ENCODE data around the gene TMEM187. TPM values are rescaled to one million over a fixed set of nuclear protein-coding genes. Genes with fewer than 3 reads are reported as not detected.

TMEM187 gene
- total RNA-seq, 4 donors from 2014 or later, result 2.0 to 10.0 (median 6.1) TPM

DNA sequence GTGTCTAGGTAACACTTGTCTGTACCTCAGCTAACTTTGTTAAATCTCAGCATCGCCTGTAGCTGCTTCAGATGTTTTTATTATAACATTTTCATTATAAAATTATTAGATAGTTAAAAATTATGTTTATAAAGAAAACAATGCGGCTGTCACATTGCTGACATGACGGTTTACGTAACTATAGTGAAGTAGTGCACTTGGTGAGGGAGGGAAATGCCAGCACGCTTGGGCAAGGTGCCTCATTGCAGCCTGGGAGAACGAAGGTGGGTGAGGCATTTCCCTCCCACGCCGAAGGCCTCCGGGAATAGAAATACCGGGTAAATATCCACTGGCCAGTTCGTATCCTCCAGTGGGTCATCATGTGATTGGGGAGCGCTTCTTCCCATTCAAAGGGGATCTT lies 15.9 kb downstream of the TMEM187 start:
- no peak for TF ChIP-seq CTCF (IDR thresholded peaks at IDR 0.05; ENCODE audit: low read depth)

DNA sequence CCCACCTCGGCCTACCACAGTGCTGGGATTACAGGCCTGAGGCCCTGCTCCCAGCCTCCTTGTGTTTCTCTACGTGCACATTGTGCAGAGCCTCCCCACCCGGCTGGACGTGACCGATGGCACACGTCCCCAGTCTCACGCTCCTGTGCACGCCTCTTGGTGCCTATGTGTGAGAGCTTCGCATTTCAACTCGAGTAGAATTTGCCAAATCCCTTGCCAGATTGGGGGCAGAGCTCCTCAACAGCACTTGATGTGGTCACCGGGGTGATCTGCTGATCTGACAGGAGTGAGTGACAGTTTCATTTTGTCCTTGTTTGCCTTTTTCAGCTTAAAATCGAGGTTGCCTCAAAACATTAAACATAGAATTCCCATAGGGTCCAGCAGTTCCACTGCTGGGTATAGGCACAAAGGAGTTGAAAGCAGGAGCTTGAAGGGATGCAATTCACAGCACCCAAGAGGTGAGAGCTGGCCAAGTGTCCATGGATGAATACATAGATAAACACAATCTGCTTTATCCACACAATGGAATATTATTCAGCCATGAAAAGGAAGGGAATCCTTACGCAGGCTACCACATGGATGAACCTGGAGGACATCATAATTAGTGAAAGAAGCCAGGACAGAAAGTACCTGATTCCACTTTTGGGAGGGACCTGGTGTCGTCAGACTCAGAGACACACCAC lies 17.6 kb downstream of the TMEM187 start:
- no peak for TF ChIP-seq CTCF (IDR thresholded peaks at IDR 0.05; ENCODE audit: low read depth)

DNA sequence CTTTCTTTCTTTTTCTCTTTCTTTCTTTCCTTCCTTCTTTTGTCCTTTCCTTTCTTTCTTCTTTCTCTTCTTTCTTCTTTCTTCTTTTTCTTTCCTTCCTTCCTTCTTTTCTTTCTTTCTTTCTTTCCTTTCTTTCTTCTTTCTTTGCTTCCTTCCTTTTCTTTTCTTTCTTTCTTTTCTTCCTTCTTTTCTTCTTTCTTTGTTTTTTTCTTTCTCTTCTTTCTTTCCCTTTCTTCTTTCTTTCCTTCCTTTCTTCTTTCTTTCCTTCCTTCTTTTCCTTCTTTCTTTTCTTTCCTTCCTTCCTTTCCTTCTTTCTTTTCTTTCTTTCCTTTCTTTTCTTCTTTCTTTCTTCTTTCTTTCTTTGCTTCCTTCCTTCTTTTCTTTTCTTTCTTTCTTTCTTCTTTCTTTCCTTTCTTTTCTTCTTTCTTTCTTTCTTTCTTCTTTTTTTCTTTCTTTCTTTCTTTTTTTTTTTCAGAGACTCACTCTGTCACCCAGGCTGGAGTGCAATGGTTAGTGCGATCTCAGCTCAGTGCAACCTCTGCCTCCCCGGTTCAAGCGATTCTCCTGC lies 18.5 kb downstream of the TMEM187 start:
- TF ChIP-seq CTCF (IDR thresholded peaks at IDR 0.05; ENCODE audit: low read depth), result no peak

- TF ChIP-seq CTCF (IDR thresholded peaks at IDR 0.05; ENCODE audit: low read depth), result no peak
These were observed 19.6 kb downstream of the TMEM187 start for GRCh38 chrX:153992180-153992579.

- no peak for TF ChIP-seq CTCF (IDR thresholded peaks at IDR 0.05; ENCODE audit: low read depth)
These were observed 20.5 kb downstream of the TMEM187 start for GRCh38 chrX:153993079-153993478.

- TF ChIP-seq CTCF (IDR thresholded peaks at IDR 0.05; ENCODE audit: low read depth), result no peak
These were observed 21.4 kb downstream of the TMEM187 start for GRCh38 chrX:153993978-153994377.

DNA sequence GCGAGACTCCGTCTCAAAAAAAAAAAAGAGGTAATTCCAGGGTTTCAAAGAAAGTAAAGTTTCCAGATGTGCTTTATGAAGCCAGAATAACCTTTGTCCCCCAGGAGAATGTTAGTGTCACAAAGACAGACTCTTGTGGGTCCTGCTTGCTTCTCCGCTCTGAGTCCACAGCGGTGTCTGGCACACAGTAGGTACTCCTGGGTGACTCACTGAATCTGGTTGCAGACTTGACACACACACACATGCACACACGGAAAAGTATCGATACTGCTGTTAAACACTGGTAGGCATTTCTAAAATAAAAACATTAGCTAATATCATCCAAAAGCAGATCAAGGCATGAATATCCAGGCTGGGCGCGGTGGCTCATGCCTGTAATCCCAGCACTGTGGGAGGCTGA lies 22.9 kb downstream of the TMEM187 start:
- no peak for TF ChIP-seq CTCF (IDR thresholded peaks at IDR 0.05; ENCODE audit: low read depth)
